ENCODE results near the gene RIBC2. TPM values are rescaled to one million over a fixed set of nuclear protein-coding genes. Genes with fewer than 3 reads are reported as not detected.

Gene RIBC2
- polyA plus RNA-seq, 3 donors from 2014 or later, result 0.13 TPM; not detected in 2

DNA sequence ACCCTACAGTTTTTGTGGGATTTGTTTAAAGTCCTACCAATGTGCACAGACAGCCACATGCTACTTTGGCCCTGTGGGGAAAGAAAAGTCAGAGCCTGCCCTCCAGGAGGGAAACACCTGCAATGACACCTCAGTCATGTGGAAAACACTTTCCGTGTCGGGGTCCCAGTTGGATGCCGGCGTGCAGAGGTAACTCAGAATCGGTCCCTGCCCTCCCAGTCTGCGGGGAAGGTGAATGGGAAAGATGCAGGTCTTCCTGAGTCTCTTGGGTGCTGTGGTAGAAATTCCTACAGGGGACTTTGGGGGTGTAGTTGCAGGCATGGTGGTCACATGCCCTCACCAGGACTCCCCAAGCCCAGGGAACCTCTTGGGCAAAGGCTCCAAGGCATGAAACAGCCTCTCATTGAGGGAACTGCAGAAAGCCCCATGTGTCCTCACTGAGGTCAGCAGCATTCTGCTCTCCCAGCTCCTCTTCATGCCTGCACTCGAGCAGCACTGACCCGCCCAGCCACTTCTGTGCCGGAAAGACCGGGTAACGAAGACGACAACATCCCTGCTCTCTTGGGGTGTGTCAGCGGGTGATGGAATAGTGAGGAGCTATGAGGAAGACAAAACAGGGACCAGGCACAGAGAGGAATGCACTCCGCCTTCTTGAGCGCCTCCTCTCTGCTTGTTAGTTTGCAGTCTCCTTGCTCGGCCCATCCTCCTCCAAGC, 4.7 kb downstream of the RIBC2 start:
- Mint-ChIP-seq H3K4me3 (no peak overlapping the region), H3K9me3 (no peaks in the 10 kb centered on the region), H3K27ac (peak overlapping the region in 1 of 6 donors; percentile 1), H3K27me3 (ENCODE audit: low read depth in 3 of 3) (peaks cover 1 to 3% (median 2%) of the 10 kb centered on the region in 3 donors), H3K4me1 (peaks cover 5 to 13% of the 10 kb centered on the region in 2 donors), H3K36me3 (peaks cover 0 to 2% (median 0%) of the 10 kb centered on the region in 3 donors)
- DNase-seq, result no peak

DNA sequence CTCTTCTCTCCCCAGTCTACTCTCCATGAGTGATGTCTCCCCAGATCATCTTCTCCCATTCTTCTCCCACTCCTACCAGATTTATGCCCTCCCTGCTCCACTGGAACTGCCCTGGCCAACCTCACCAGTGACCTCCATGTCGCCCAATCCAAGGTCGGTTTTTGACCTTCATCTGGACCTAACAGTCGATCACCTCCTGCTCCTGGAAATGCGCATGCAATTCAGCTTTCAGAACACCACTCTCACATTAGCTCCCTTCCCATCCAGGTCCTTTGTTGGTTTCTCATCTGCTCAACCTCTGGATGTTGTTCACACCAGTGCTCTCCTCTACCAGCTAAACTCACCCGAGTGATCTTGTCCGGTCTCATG, 5.3 kb downstream of the RIBC2 start:
- Mint-ChIP-seq H3K36me3 (peaks cover 0 to 2% (median 0%) of the 10 kb centered on the region in 3 donors), H3K4me1 (peaks cover 3 to 10% of the 10 kb centered on the region in 2 donors), H3K27me3 (ENCODE audit: low read depth in 3 of 3) (peaks cover 0 to 4% (median 3%) of the 10 kb centered on the region in 3 donors), H3K9me3 (no peaks in the 10 kb centered on the region), H3K4me3 (no peak overlapping the region), H3K27ac (peak overlapping the region in 1 of 6 donors; percentile 1)
- DNase-seq, result no peak

DNA sequence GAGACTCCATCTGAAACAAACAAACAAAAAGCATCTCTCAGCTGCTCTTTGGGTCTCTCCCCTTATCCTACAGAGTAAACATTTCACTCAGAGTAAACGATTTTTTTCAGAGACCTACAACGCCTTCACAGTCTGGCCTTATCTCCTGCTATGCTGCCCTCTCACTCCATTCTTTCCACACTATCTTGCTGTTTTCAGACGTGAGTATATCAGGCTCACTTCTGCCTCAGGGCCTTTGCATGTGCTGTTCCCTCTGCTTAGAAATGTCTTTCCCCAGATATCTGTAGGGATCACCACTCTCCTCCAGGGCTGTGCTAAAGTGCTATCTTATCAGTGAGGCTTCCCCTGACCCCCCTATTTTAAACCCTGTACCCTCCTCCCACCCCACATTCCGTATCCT, 6.5 kb downstream of the RIBC2 start:
- no peaks in the 10 kb centered on the region for H3K4me1 Mint-ChIP-seq
- no peak overlapping the region for H3K4me3 Mint-ChIP-seq
- peaks cover 0 to 2% (median 0%) of the 10 kb centered on the region in 3 donors for H3K36me3 Mint-ChIP-seq
- H3K27me3 Mint-ChIP-seq (ENCODE audit: low read depth in 3 of 3), result peaks cover 0 to 3% (median 2%) of the 10 kb centered on the region in 3 donors
- peak overlapping the region in 1 of 6 donors; percentile 11 for H3K27ac Mint-ChIP-seq
- no peaks in the 10 kb centered on the region for H3K9me3 Mint-ChIP-seq
- DNase-seq, result no peak

DNA sequence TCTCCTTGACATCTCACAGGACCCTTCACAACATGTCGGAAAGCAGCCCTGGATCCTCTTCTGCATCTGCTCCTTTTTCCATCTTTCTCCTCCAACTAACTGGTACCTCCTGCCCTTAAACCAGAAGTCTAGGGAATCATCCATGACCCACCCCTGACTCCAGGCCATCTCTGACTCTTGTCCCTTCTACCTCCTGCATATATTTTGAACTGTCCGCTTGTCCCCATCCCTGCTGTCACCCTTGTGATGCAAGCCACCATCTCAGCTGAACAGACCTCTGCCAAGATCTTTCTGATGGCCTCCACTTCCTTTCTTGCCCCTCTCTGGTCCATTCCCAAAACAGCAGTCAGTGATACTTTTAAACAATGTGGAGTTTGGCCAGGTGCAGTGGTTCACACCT, 7.0 kb downstream of the RIBC2 start:
- Mint-ChIP-seq H3K4me1 (no peaks in the 10 kb centered on the region), H3K4me3 (no peak overlapping the region), H3K27ac (peak overlapping the region in 2 of 6 donors; percentile 11 to 45), H3K27me3 (ENCODE audit: low read depth in 3 of 3) (peaks cover 0 to 3% (median 2%) of the 10 kb centered on the region in 3 donors), H3K9me3 (no peaks in the 10 kb centered on the region), H3K36me3 (peaks cover 0 to 2% (median 0%) of the 10 kb centered on the region in 3 donors)
- DNase-seq, result no peak

DNA sequence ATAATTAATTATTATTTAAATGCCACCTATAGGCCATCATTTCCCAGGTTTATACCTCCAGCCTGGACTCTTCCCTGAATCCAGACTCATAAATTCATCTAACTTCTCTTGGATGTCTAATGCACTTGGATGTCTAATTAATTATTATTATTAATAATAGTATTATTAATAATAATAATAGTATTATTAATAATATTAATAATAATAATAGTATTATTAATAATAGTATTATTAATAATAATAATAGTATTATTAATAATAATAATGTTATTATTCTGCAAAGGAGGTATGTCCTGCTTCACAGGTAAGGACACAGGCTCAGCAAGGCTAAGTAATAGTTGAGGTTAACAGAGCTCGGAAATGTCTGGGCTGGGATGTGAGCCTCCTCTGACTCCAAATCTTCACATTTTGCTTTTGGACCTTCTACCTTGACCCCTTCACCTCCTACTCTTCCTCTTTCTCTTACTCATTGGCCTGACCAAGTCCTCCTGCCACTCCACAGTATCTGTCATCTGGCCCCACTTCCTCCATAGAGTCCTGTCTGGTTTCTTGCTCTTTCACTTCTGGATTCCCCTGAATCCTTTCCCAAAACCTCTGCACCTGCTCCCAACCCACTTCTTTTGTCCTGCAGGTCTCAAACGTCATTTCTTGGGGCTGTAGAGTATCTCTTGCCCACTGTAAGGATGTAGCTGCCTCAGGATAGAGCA, 8.0 kb downstream of the RIBC2 start:
- H3K4me3 Mint-ChIP-seq, result no peak overlapping the region
- DNase-seq, result no peak
- peaks cover 0 to 4% (median 2%) of the 10 kb centered on the region in 3 donors for H3K36me3 Mint-ChIP-seq
- no peaks in the 10 kb centered on the region for H3K9me3 Mint-ChIP-seq
- H3K4me1 Mint-ChIP-seq, result no peaks in the 10 kb centered on the region
- H3K27ac Mint-ChIP-seq, result peak overlapping the region in 1 of 6 donors; percentile 13
- H3K27me3 Mint-ChIP-seq (ENCODE audit: low read depth in 3 of 3), result peaks cover 0 to 4% (median 3%) of the 10 kb centered on the region in 3 donors

DNA sequence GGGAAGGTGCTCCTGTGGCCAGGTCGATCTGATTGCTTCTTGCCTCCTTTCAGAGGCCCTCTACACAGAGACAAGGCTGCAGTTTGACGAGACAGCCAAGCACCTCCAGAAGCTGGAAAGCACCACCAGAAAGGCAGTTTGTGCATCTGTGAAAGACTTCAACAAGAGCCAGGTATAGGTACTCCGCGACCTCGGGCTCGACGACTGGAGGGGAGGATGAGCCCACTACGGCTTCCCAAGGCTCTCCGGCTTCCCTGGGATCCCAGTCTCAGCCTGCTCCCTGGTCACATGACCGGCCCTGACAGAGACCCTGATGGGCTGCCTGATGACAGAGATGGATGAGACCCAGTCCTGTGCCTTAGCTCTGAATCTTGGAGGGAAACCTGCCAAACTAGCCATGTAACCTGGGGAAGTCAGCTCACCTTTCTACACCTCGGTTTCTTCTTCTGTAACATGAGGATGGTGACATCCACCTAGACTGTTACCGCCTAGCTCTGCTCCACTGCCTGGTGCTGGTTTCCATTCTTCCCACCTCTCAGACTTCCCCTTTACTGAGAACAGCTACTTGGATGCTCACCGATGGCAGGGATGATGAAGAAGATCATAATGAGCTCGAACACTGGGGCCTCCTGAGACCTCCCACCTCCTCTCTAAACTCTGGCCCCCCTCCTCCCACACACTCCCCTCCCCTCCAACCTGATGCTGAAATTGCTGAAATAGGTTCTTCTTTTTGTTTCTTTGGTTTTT, 8.9 kb downstream of the RIBC2 start:
- Mint-ChIP-seq H3K27ac (peak overlapping the region in 1 of 6 donors; percentile 46), H3K4me3 (no peak overlapping the region)

DNA sequence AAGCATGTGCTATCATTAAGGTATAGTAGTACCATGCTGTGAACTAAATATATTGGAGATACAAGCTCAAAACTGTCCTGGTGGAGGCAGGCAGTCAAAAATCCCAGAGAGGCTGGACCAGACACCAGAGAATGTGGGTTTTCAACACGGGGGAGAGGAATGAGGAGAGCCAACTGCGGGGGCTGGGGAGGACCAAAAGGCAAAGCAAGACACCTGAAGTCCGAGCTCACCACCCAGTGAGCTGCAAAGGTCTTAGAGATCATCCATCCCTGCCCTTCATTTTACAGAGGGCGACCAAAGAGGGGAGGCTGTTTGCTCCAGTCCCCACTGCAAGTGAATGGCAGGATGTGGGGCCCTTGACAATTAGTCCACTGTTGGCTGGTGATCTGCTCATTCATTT, 10.0 kb downstream of the RIBC2 start:
- H3K4me3 Mint-ChIP-seq, result no peak overlapping the region
- peaks cover 0 to 5% (median 4%) of the 10 kb centered on the region in 3 donors for H3K36me3 Mint-ChIP-seq
- DNase-seq, result no peak
- no peak overlapping the region for H3K27ac Mint-ChIP-seq
- peaks cover 0 to 1% (median 0%) of the 10 kb centered on the region in 6 donors for H3K9me3 Mint-ChIP-seq
- no peaks in the 10 kb centered on the region for H3K4me1 Mint-ChIP-seq
- H3K27me3 Mint-ChIP-seq (ENCODE audit: low read depth in 3 of 3), result peaks cover 0 to 5% (median 3%) of the 10 kb centered on the region in 3 donors

More for the DNA sequence above, 8.9 kb downstream of the RIBC2 start:
- Mint-ChIP-seq H3K36me3 (peaks cover 0 to 5% (median 4%) of the 10 kb centered on the region in 3 donors), H3K4me1 (no peaks in the 10 kb centered on the region), H3K9me3 (peaks cover 0 to 1% (median 0%) of the 10 kb centered on the region in 6 donors), H3K27me3 (ENCODE audit: low read depth in 3 of 3) (peaks cover 0 to 5% (median 3%) of the 10 kb centered on the region in 3 donors)
- no peak for DNase-seq

DNA sequence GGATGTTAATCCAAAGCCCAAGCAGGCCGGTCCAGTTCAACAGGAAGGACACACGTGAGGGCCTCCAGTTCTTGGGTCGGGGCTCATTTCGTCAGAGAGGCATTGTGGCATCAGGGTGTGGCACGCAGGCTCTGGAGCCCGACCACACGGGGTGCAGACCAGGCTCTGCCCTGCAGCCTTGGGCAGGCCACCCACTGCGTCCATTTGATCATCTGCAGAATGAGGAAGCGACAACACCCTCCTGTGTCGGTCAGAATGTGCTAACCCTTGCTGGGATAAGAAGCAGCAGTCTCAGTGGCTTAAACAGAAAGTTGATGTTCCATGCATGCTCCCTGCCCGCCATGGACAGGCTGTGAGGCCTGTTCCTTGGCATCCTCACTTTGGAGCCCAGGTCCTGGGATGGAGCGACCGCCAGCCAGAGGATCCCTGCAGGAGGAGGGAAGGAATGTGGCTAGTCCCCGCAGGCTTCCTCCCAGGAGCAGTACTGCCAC, 10.8 kb downstream of the RIBC2 start:
- peaks cover 0 to 5% (median 4%) of the 10 kb centered on the region in 3 donors for H3K36me3 Mint-ChIP-seq
- peaks cover 0 to 8% (median 7%) of the 10 kb centered on the region in 3 donors for H3K27me3 Mint-ChIP-seq (ENCODE audit: low read depth in 3 of 3)
- no peak overlapping the region for H3K4me3 Mint-ChIP-seq
- DNase-seq, result no peak
- H3K4me1 Mint-ChIP-seq, result no peaks in the 10 kb centered on the region
- no peak overlapping the region for H3K27ac Mint-ChIP-seq
- peaks cover 0 to 1% (median 0%) of the 10 kb centered on the region in 6 donors for H3K9me3 Mint-ChIP-seq

DNA sequence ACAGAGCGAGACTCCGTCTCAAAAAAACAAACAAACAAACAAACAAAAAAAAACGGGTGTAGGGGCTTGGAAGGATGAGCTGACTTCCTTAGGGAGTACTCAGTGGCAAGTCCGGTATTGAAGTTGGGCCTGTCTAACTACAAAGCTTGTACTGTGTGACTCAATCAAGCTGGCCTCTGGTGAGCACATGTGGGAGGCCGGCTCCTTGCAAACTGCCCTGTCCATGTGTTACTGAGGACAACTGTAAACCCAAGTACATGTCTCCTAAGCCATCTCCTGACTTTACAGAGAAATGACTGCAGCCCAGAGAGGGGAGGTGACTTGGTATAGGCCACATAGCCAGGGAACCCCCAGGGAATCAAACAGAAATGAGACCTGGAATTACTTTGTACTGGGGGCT, 11.6 kb downstream of the RIBC2 start:
- H3K4me1 Mint-ChIP-seq, result no peaks in the 10 kb centered on the region
- H3K9me3 Mint-ChIP-seq, result peaks cover 0 to 1% (median 0%) of the 10 kb centered on the region in 6 donors
- H3K4me3 Mint-ChIP-seq, result no peak overlapping the region
- no peak for DNase-seq
- peaks cover 0 to 8% (median 7%) of the 10 kb centered on the region in 3 donors for H3K27me3 Mint-ChIP-seq (ENCODE audit: low read depth in 3 of 3)
- no peak overlapping the region for H3K27ac Mint-ChIP-seq
- H3K36me3 Mint-ChIP-seq, result peaks cover 0 to 4% (median 3%) of the 10 kb centered on the region in 3 donors

DNA sequence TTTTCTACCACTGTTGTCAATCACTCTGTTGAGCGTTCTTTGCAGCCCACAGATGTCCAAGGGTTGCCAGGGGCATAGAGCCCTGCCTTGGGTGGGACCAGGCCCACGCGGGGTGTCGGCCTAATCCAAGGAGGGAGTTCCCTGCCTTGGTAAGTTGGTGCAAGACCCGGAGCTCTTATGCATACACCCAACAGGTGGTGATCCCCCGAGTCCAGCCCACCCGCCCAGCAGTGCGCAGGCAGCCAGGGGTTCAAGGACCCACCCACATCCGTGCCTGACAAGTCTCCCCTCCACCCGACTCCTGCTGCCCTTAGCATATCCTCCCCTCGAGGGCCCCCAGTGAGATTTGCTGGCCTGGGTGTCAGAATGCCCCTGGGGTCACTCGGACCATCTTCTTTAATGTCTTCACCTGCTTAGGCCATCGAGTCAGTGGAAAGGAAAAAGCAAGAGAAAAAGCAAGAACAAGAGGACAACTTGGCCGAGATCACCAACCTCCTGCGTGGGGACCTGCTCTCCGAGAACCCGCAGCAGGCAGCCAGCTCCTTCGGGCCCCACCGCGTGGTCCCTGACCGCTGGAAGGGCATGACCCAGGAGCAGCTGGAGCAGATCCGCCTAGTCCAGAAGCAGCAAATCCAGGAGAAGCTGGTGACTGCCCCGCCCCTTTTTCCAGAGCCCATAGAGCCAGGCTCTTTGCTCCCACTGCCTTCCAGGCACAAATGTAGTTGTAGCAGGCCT, 12.2 kb downstream of the RIBC2 start:
- DNase-seq, result no peak
- Mint-ChIP-seq H3K27ac (no peak overlapping the region), H3K27me3 (ENCODE audit: low read depth in 3 of 3) (peaks cover 0 to 8% (median 4%) of the 10 kb centered on the region in 3 donors), H3K4me3 (no peak overlapping the region), H3K4me1 (no peaks in the 10 kb centered on the region), H3K36me3 (peaks cover 0 to 4% (median 3%) of the 10 kb centered on the region in 3 donors), H3K9me3 (peaks cover 0 to 1% (median 0%) of the 10 kb centered on the region in 6 donors)

DNA sequence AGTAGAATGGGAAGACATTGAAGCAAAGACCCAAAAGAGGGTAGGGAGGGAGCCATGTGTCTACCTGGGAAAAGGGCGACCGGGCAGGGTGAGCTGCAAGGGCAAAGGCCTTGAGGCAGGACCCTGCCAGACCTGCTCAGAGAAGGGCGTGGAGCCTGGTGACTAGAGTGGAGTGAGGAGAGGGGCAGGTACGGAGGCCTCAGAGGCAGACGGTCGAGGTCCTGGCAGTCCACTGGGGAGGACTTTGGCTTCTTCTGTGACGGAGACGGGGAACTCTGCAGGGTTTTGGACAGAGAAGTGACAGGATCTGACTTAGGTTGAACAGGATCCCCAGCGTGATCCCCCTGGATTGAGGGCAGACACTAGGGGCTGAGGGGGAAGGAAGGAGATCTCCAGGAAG, 12.9 kb downstream of the RIBC2 start:
- Mint-ChIP-seq H3K27me3 (ENCODE audit: low read depth in 3 of 3) (peaks cover 0 to 8% (median 4%) of the 10 kb centered on the region in 3 donors), H3K27ac (peak overlapping the region in 1 of 6 donors; percentile 4), H3K36me3 (peaks cover 0 to 4% (median 3%) of the 10 kb centered on the region in 3 donors), H3K9me3 (peaks cover 0 to 1% (median 0%) of the 10 kb centered on the region in 6 donors), H3K4me1 (no peaks in the 10 kb centered on the region), H3K4me3 (no peak overlapping the region)
- DNase-seq, result no peak

DNA sequence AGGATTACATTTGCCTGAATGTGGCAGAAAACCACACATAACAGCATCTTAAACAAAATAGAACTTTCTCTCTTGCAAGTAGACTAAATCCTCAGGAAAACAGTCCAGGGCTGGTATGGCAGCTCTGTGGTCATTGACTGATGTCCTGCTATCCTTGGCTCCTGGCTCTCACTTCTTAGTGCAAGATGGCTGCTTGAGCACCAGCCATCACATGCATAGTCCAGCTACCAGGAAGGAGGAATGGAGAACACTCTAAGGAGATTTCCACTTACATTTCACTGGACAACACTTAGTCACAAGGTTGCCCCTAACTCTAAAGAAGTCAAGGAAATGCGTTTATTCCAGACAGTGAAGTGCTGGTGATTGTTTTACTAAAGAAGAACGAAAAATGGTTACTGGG, 13.6 kb downstream of the RIBC2 start:
- Mint-ChIP-seq H3K36me3 (peaks cover 0 to 4% (median 3%) of the 10 kb centered on the region in 3 donors), H3K27ac (no peak overlapping the region), H3K4me1 (no peaks in the 10 kb centered on the region), H3K9me3 (peaks cover 0 to 1% (median 0%) of the 10 kb centered on the region in 6 donors), H3K4me3 (no peak overlapping the region), H3K27me3 (ENCODE audit: low read depth in 3 of 3) (peaks cover 0 to 8% (median 8%) of the 10 kb centered on the region in 3 donors)
- DNase-seq, result no peak
